HEK293T (cell line): Measurements from ENCODE around the gene NFASC.
A peak's percentile ranks its signal among the peaks of the same experiment; 100 is the strongest.

Experiments used
- CTCF ChIA-PET: fragments of 350-600 bp; formaldehyde crosslinking; extraction: SDS; loops from one replicate; lab custom pipeline; 2021; ENCODE audit warnings: antibody characterized with exemption, inconsistent platforms; lab: Yijun Ruan, JAX
- POLR2A ChIA-PET: fragments of 350-600 bp; formaldehyde crosslinking; extraction: SDS; loops from one replicate; lab custom pipeline; 2020; ENCODE audit warnings: antibody characterized with exemption, inconsistent platforms; lab: Yijun Ruan, JAX
- DNase-seq: peaks from one replicate; pipeline ENCODE4 v3.0.0; 2012; ENCODE audit warnings: mixed read lengths; ENCODE audit errors: extremely low spot score
- ARNT ChIP-seq: fragments of 450-650 bp; IDR thresholded peaks from 2 replicates; pipeline ENCODE4 v1.6.1; 2017; ENCODE audit warnings: mild to moderate bottlenecking
- BHLHE40 ChIP-seq: fragments of 450-650 bp; IDR thresholded peaks from 2 replicates; pipeline ENCODE4 v1.6.1; 2016; ENCODE audit warnings: mild to moderate bottlenecking, moderate library complexity, borderline replicate concordance
- CTBP1 ChIP-seq: fragments of 450-650 bp; IDR thresholded peaks from 2 replicates; pipeline ENCODE4 v1.6.1; 2016; ENCODE audit warnings: borderline replicate concordance
- ELF4 ChIP-seq: fragments of 450-650 bp; IDR thresholded peaks from 2 replicates; pipeline ENCODE4 v1.6.1; 2017; ENCODE audit warnings: antibody characterized with exemption
- FOXA1 ChIP-seq: fragments of 450-650 bp; IDR thresholded peaks from 2 replicates; pipeline ENCODE4 v1.6.1; 2016; ENCODE audit warnings: mild to moderate bottlenecking
- FOXK2 ChIP-seq: fragments of 450-650 bp; IDR thresholded peaks from 2 replicates; pipeline ENCODE4 v1.6.1; 2016; ENCODE audit warnings: mild to moderate bottlenecking
- FOXM1 ChIP-seq: fragments of 450-650 bp; IDR thresholded peaks from 2 replicates; pipeline ENCODE4 v1.6.1; 2017; ENCODE audit warnings: mild to moderate bottlenecking, borderline replicate concordance
- HDGF ChIP-seq: fragments of 450-650 bp; IDR thresholded peaks from 2 replicates; pipeline ENCODE4 v1.6.1; 2017; ENCODE audit warnings: antibody characterized with exemption, borderline replicate concordance
- L3MBTL2 ChIP-seq: fragments of 450-650 bp; conservative IDR thresholded peaks from 2 replicates; pipeline ENCODE4 v1.6.1; 2016; ENCODE audit warnings: mild to moderate bottlenecking
- LEF1 ChIP-seq: fragments of 450-650 bp; IDR thresholded peaks from 2 replicates; pipeline ENCODE4 v1.6.1; 2017; ENCODE audit warnings: mild to moderate bottlenecking, borderline replicate concordance
- NFRKB ChIP-seq: fragments of 450-650 bp; IDR thresholded peaks from 2 replicates; pipeline ENCODE4 v1.6.1; 2016; ENCODE audit warnings: mild to moderate bottlenecking, moderate library complexity
- PKNOX1 ChIP-seq: fragments of 450-650 bp; IDR thresholded peaks from 2 replicates; pipeline ENCODE4 v1.6.1; 2016
- SP1 ChIP-seq: fragments of 450-650 bp; IDR thresholded peaks from 2 replicates; pipeline ENCODE4 v1.6.1; 2017
- SUZ12 ChIP-seq: fragments of 450-650 bp; IDR thresholded peaks from 2 replicates; pipeline ENCODE4 v1.6.1; 2016; ENCODE audit warnings: mild to moderate bottlenecking
- TARDBP ChIP-seq: fragments of 450-650 bp; IDR thresholded peaks from 2 replicates; pipeline ENCODE4 v1.6.1; 2016
- ZNF384 ChIP-seq: fragments of 450-650 bp; IDR thresholded peaks from 2 replicates; pipeline ENCODE4 v1.6.1; 2016

Gene NFASC

GRCh38 chr1:204889681-204890383, 19.2 kb downstream of the NFASC start:
- peak; percentile 68 for DNase-seq
- POLR2A ChIA-PET, result no interaction called here
- TF ChIP-seq ELF4 (no peak), SP1 (no peak), ZNF384 (no peak), FOXM1 (no peak), ARNT (no peak), TARDBP (no peak), SUZ12 (no peak), NFRKB (no peak), PKNOX1 (peak; percentile 7; the same call in 1 of the 2 replicates), HDGF (no peak), FOXA1 (no peak), LEF1 (no peak), FOXK2 (no peak), BHLHE40 (no peak), L3MBTL2 (no peak), CTBP1 (peak; percentile 16; the same call in 1 of the 2 replicates)
- CTCF ChIA-PET, result interaction anchor here (1.1 kb wide), 1 partner anchor 83 kb away, joined by 4 read pairs; no protein-coding TSS in a partner anchor

DNA sequence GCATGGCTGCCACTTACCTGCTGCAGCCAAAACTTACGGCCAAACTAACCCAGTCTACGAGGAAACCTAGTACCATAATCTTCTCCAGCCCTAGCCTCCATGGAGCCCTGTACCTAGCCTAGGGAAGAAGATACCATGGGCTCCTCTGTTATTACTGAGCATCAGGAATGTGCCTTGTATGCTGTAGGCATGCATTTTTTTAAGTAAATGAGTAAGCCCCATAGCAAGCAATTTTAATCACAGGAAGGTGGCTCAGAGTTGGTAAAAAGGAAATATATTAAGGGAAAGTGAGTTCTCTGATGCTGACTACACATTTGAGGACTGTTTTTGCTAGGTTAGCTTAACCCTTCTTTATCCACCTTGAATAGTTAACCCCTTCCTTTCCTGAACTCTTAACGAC, 21.2 kb downstream of the NFASC start:
- POLR2A ChIA-PET, result no interaction called here
- TF ChIP-seq PKNOX1, result no peak
- TF ChIP-seq LEF1, result no peak
- TF ChIP-seq SUZ12, result no peak
- TF ChIP-seq TARDBP, result no peak

DNA sequence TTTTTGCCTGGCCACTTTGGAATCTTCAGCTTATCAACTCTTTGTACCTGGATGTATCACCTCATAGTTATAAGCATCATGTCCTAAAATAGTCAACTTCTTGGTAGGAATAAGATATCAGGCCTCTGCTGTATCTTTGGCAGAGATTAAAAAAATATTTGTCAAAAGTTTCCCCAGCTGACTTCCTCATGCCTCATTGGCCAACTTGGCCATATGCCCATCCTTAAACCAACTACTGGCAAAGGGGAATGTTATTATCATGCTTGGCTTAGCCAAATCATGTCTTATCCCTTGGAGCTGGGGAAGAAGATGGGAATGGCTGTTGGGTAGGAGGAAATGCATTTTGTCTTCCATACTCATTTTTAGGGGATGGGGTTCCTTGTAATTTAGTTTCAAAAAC, 23.4 kb downstream of the NFASC start:
- DNase-seq, result no peak
- ChIA-PET POLR2A (no interaction called here), CTCF (no interaction called here)
- TF ChIP-seq ZNF384 (no peak), SP1 (no peak), FOXM1 (no peak), LEF1 (no peak), BHLHE40 (no peak), PKNOX1 (no peak), L3MBTL2 (no peak), ARNT (no peak), SUZ12 (no peak), FOXK2 (no peak), NFRKB (no peak), FOXA1 (no peak), HDGF (no peak), TARDBP (no peak), ELF4 (no peak)

More for the DNA sequence above, 21.2 kb downstream of the NFASC start:
- DNase-seq, result no peak
- CTCF ChIA-PET, result no interaction called here

GRCh38 chr1:204894606-204895005, 23.9 kb downstream of the NFASC start:
- TF ChIP-seq FOXM1 (no peak), CTBP1 (no peak), BHLHE40 (no peak), PKNOX1 (no peak), FOXK2 (no peak), TARDBP (no peak), SUZ12 (no peak), FOXA1 (no peak), ELF4 (no peak), SP1 (no peak), L3MBTL2 (no peak), ARNT (no peak), ZNF384 (no peak), NFRKB (no peak), HDGF (no peak), LEF1 (no peak)
- ChIA-PET CTCF (no interaction called here), POLR2A (no interaction called here)
- no peak for DNase-seq

DNA sequence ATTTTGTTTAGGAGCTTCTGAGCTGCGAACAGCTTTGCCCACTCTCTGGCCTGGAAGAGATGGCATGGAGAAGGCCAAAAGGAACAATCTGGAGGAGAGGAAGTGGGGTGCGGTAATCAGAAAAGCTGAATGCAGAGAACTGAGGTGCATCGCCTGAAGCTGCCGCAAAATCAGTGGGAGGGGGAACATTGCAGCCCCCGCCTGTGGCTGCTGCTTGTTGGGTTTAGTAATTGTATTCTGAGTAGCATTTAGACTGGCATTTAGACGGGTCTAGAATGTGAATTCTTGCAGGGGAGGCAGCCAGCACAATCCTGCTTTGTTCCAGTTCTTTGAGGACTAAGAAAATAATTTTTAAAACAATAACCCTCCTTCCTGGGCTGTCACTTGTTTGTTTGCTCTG, 25.4 kb downstream of the NFASC start:
- DNase-seq, result no peak
- ChIA-PET POLR2A (no interaction called here), CTCF (no interaction called here)
- TF ChIP-seq NFRKB (no peak), LEF1 (no peak), PKNOX1 (no peak), ARNT (no peak), ZNF384 (no peak), BHLHE40 (no peak), FOXK2 (no peak), L3MBTL2 (no peak), FOXA1 (no peak), ELF4 (no peak), SUZ12 (no peak), TARDBP (no peak), HDGF (no peak), SP1 (no peak), CTBP1 (no peak), FOXM1 (no peak)
